H1 (cell line): ENCODE data around the gene IMP3. TPM values are rescaled to one million over a fixed set of nuclear protein-coding genes. Genes with fewer than 3 reads are reported as not detected.

Experiments used
- BRCA1 ChIP-seq: IDR thresholded peaks from 2 replicates; pipeline ENCODE4 v1.6.1; 2012; ENCODE audit warnings: low read depth, low read length, improper control_type of control experiment
- CEBPB ChIP-seq: IDR thresholded peaks from 2 replicates; pipeline ENCODE4 v1.6.1; 2012; ENCODE audit warnings: low read depth, low read length
- CREB1 ChIP-seq: IDR thresholded peaks from 2 replicates; pipeline ENCODE4 v1.6.1; 2012; ENCODE audit warnings: inconsistent platforms
- NANOG ChIP-seq: IDR thresholded peaks from 2 replicates; pipeline ENCODE4 v1.6.1; 2011; ENCODE audit warnings: low read length, low read depth, mild to moderate bottlenecking, inconsistent platforms; ENCODE audit not compliant: insufficient read depth, poor library complexity, severe bottlenecking
- SUZ12 ChIP-seq: fragments of 200-600 bp; sonication (generic); IDR thresholded peaks from 2 replicates; pipeline ENCODE4 v1.6.1; 2012; ENCODE audit warnings: mild to moderate bottlenecking, inconsistent platforms, low read length, moderate library complexity, mixed read lengths
- TEAD4 ChIP-seq: IDR thresholded peaks from 2 replicates; pipeline ENCODE4 v1.6.1; 2012; ENCODE audit warnings: low read depth, low read length, inconsistent platforms, mixed read lengths
- YY1 ChIP-seq: IDR thresholded peaks from 2 replicates; pipeline ENCODE4 v1.6.1; 2011; ENCODE audit warnings: low read depth, mild to moderate bottlenecking, low read length
- polyA plus RNA-seq, 7 experiments: library from polyadenylated mRNA; depleted of rRNA in 3 of 7; stranded (reverse) in 5 of 7; unstranded in 2 of 7; fragments of >200 nt in 5 of 7; fragments of 200-250 nt in 2 of 7; gene quantifications; 1 replicate in 5 of 7; 2 replicates in 1 of 7; 4 replicates in 1 of 7; pipeline versions ENCODE4 v1.2.1 to v1.2.3, GENCODE V29; 2011 to 2013; ENCODE audit warnings: missing spikeins in 2 of 7, mixed read lengths in 2 of 7
- total RNA-seq: library from RNA; stranded (reverse); fragmentation: NEBNext Ultra II Directional; extraction: Animal tissue kit (Norgen Biotek cat#: 25700); gene quantifications from 2 replicates; pipeline ENCODE4 v1.2.1, GENCODE V29; 2021
- TF ChIP-seq, protein P1 (sequence below), 3 experiments: IDR thresholded peaks; 1 replicate in 2 of 3; 2 replicates in 1 of 3; pipeline versions ENCODE4 v1.5.1 to v1.6.1; 2011; ENCODE audit warnings: low read length in 3 of 3, mild to moderate bottlenecking in 3 of 3, inconsistent platforms in 2 of 3, low read depth in 1 of 3, moderate library complexity in 1 of 3; ENCODE audit not compliant: insufficient read depth in 1 of 3; ENCODE audit errors: control extremely low read depth in 1 of 3

Gene IMP3
- total and polyA plus RNA-seq, 2 of the 8 experiments (the other 6 are each of a cell fraction or from before 2014, with no cell fraction given), result 114 to 273 TPM

- no peak for TF ChIP-seq CEBPB
- no peak for TF ChIP-seq TEAD4
- TF ChIP-seq SUZ12, result no peak
- TF ChIP-seq, protein P1, sequence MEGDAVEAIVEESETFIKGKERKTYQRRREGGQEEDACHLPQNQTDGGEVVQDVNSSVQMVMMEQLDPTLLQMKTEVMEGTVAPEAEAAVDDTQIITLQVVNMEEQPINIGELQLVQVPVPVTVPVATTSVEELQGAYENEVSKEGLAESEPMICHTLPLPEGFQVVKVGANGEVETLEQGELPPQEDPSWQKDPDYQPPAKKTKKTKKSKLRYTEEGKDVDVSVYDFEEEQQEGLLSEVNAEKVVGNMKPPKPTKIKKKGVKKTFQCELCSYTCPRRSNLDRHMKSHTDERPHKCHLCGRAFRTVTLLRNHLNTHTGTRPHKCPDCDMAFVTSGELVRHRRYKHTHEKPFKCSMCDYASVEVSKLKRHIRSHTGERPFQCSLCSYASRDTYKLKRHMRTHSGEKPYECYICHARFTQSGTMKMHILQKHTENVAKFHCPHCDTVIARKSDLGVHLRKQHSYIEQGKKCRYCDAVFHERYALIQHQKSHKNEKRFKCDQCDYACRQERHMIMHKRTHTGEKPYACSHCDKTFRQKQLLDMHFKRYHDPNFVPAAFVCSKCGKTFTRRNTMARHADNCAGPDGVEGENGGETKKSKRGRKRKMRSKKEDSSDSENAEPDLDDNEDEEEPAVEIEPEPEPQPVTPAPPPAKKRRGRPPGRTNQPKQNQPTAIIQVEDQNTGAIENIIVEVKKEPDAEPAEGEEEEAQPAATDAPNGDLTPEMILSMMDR (IDR thresholded peaks at IDR 0.05; ENCODE audit: control extremely low read depth in 1 of 3, insufficient read depth in 1 of 3, low read depth in 1 of 3, low read length in 3 of 3), result no peak
- no peak for TF ChIP-seq NANOG
- no peak for TF ChIP-seq BRCA1
- no peak for TF ChIP-seq YY1
- TF ChIP-seq CREB1, result no peak
Observed at GRCh38 chr15:75653347-75653913, 13.4 kb upstream of the IMP3 start (continued).
